Upper lobe of left lung (tissue), 6 donors: ENCODE data around the gene ZNF155. TPM values are rescaled to one million over a fixed set of nuclear protein-coding genes. Genes with fewer than 3 reads are reported as not detected.

Source experiments
- ATAC-seq, 2 donors: fragments of 200-7000 bp; cut with Tn5 transposase; one replicate each; pipeline ENCODE4 v1.9.1; 2022; ENCODE audit warnings: mild to moderate bottlenecking in 2 of 2, moderate library complexity in 2 of 2; ENCODE audit not compliant: low FRiP score in 2 of 2
- DNase-seq, 2 donors: peaks; one replicate each; pipeline ENCODE4 v3.0.0-alpha.2; 2019 to 2020
- H3K27ac ChIP-seq, 4 donors: fragments of 200-600 bp; sonication (generic); one replicate each; pipeline ENCODE4 v1.5.1; 2016 to 2019
- H3K27me3 ChIP-seq, 4 donors: fragments of 200-600 bp; sonication (generic); one replicate each; pipeline ENCODE4 v1.5.1; 2017 to 2019
- H3K36me3 ChIP-seq, 4 donors: fragments of 200-600 bp; sonication (generic); one replicate each; pipeline ENCODE4 v1.5.1; 2016 to 2019
- H3K4me1 ChIP-seq, 4 donors: fragments of 200-600 bp; sonication (generic); one replicate each; pipeline ENCODE4 v1.5.1; 2018 to 2019
- H3K4me3 ChIP-seq, 4 donors: fragments of 200-600 bp; sonication (generic); one replicate each; pipeline ENCODE4 v1.5.1; 2017 to 2019; ENCODE audit warnings: mild to moderate bottlenecking in 2 of 4, moderate library complexity in 1 of 4
- H3K9me3 ChIP-seq, 4 donors: fragments of 200-600 bp; sonication (generic); one replicate each; pipeline ENCODE4 v1.5.1; 2018 to 2019
- CTCF ChIP-seq, 6 experiments: fragments of 450-650 bp in 4 of 6; fragments of 200-600 bp in 2 of 6; sonication (generic) in 2 of 6; IDR thresholded peaks; one replicate each; pipeline ENCODE4 v1.5.1; 2016 to 2019; ENCODE audit warnings: antibody characterized with exemption in 6 of 6
- EP300 ChIP-seq, 4 donors: sonication (generic); formaldehyde crosslinking; IDR thresholded peaks; one replicate each; pipeline ENCODE4 v1.5.1; 2017; ENCODE audit warnings: antibody characterized with exemption in 4 of 4, control low read depth in 2 of 4
- POLR2A ChIP-seq, 4 donors: fragments of 450-650 bp; IDR thresholded peaks; one replicate each; pipeline ENCODE4 v1.5.1; 2016 to 2017; ENCODE audit warnings: antibody characterized with exemption in 4 of 4, mild to moderate bottlenecking in 2 of 4
- POLR2AphosphoS5 ChIP-seq, 2 donors: sonication (generic); formaldehyde crosslinking; IDR thresholded peaks; one replicate each; pipeline ENCODE4 v1.5.1; 2017; ENCODE audit warnings: antibody characterized with exemption in 2 of 2
- WGBS, 2 donors: methylation state at CpG; one replicate each; pipeline ENCODE4 v1.1.5; 2017 to 2018; 5-methylcytosine and 5-hydroxymethylcytosine counted together
- total RNA-seq, 6 donors: library from RNA; depleted of rRNA in 4 of 6; stranded (reverse); fragments of >200 nt in 4 of 6; gene quantifications; one replicate each; pipeline versions ENCODE4 v1.1.0 to v1.2.1, GENCODE V29; 2016 to 2021
- donor health status: DM: no; HTN: no; CAD: no; lungs with moderate emphysema.
- donor health status: DM: no; HTN: yes; CAD: no; lungs with severe emphysema.

Gene ZNF155
- total RNA-seq, 6 donors from 2014 or later: 3.4 to 8.6 (median 5.7) TPM

GRCh38 chr19:43983544-43983911, 460 bp upstream of the ZNF155 start:
- TF ChIP-seq POLR2AphosphoS5 (IDR thresholded peaks at IDR 0.05) (no peak), POLR2A (IDR thresholded peaks at IDR 0.05) (no peak), CTCF (IDR thresholded peaks at IDR 0.05) (no peak), EP300 (IDR thresholded peaks at IDR 0.05) (no peak)
- 62 to 87% methylated on average over 2 of the region's 2 CpGs for WGBS, 2 donors
- peak overlapping the region in 2 of 4 donors; percentile 78 to 89 for H3K27ac ChIP-seq
- H3K27me3 ChIP-seq: no peaks in the 10 kb centered on the region
- H3K4me3 ChIP-seq: peak overlapping the region in 3 of 4 donors; percentile 70 to 84 (median 77)
- peaks cover 0 to 5% (median 2%) of the 10 kb centered on the region in 4 donors for H3K36me3 ChIP-seq
- H3K9me3 ChIP-seq: peaks cover 12 to 31% (median 22%) of the 10 kb centered on the region in 4 donors
- ATAC-seq: no peak
- DNase-seq: no peak
- peaks cover 5 to 9% (median 5%) of the 10 kb centered on the region in 4 donors for H3K4me1 ChIP-seq

- H3K27me3 ChIP-seq: no peaks in the 10 kb centered on the region
- H3K36me3 ChIP-seq: peaks cover 0 to 16% (median 14%) of the 10 kb centered on the region in 4 donors
- DNase-seq (peak in 1 of 2 donors; percentile 21), ATAC-seq (peak; percentile 39 to 60)
- H3K4me3 ChIP-seq: peak overlapping the region; percentile 50 to 84 (median 74)
- WGBS, 2 donors: 3% methylated on average over 7 to 14 of the region's 14 CpGs
- H3K4me1 ChIP-seq: peaks cover 5 to 9% (median 5%) of the 10 kb centered on the region in 4 donors
- TF ChIP-seq CTCF (IDR thresholded peaks at IDR 0.05): no peak
- TF ChIP-seq EP300 (IDR thresholded peaks at IDR 0.05): no peak
- TF ChIP-seq POLR2A (IDR thresholded peaks at IDR 0.05): no peak
- peak overlapping the region in 3 of 4 donors; percentile 78 to 89 (median 81) for H3K27ac ChIP-seq
- H3K9me3 ChIP-seq: peaks cover 7 to 22% (median 15%) of the 10 kb centered on the region in 4 donors
Measured at GRCh38 chr19:43984687-43985000, 656 bp downstream of the ZNF155 start.

GRCh38 chr19:43997631-43998290, 13.8 kb downstream of the ZNF155 start:
- no peak for TF ChIP-seq CTCF (IDR thresholded peaks at IDR 0.05)
- TF ChIP-seq POLR2AphosphoS5 (IDR thresholded peaks at IDR 0.05): no peak
- TF ChIP-seq POLR2A (IDR thresholded peaks at IDR 0.05): no peak
- TF ChIP-seq EP300 (IDR thresholded peaks at IDR 0.05): no peak
- H3K36me3 ChIP-seq: peaks cover 16 to 51% (median 48%) of the 10 kb centered on the region in 4 donors
- H3K9me3 ChIP-seq: peaks cover 13 to 47% (median 28%) of the 10 kb centered on the region in 4 donors
- peaks cover 4 to 7% (median 5%) of the 10 kb centered on the region in 4 donors for H3K4me1 ChIP-seq
- 85 to 93% methylated on average over 10 of the region's 10 CpGs for WGBS, 2 donors
- no peaks in the 10 kb centered on the region for H3K27me3 ChIP-seq
- no peak overlapping the region for H3K27ac ChIP-seq
- no peak for DNase-seq
- no peak for ATAC-seq
- H3K4me3 ChIP-seq: no peak overlapping the region

- no peak for TF ChIP-seq POLR2A (IDR thresholded peaks at IDR 0.05)
- no peak for TF ChIP-seq EP300 (IDR thresholded peaks at IDR 0.05)
- TF ChIP-seq POLR2AphosphoS5 (IDR thresholded peaks at IDR 0.05): no peak
- TF ChIP-seq CTCF (IDR thresholded peaks at IDR 0.05): no peak
- Histone ChIP-seq H3K27ac (peak overlapping the region; percentile 70 to 90 (median 87)), H3K27me3 (no peaks in the 10 kb centered on the region), H3K4me3 (peak overlapping the region; percentile 78 to 96 (median 87)), H3K36me3 (peaks cover 0 to 12% (median 9%) of the 10 kb centered on the region in 4 donors), H3K9me3 (peaks cover 9 to 30% (median 21%) of the 10 kb centered on the region in 4 donors), H3K4me1 (peaks cover 10 to 16% (median 12%) of the 10 kb centered on the region in 4 donors)
- DNase-seq: no peak
- 6 to 14% methylated on average over 8 of the region's 8 CpGs for WGBS, 2 donors
- ATAC-seq: no peak
Measured at GRCh38 chr19:44002212-44002565, 18.2 kb downstream of the ZNF155 start.
